HEK293T (cell line): ENCODE data around the gene PIGU.

ENCODE experiments used
- BHLHE40 ChIP-seq: fragments of 450-650 bp; IDR thresholded peaks from 2 replicates; pipeline ENCODE4 v1.6.1; 2016; ENCODE audit warnings: mild to moderate bottlenecking, moderate library complexity, borderline replicate concordance
- ELF4 ChIP-seq: fragments of 450-650 bp; IDR thresholded peaks from 2 replicates; pipeline ENCODE4 v1.6.1; 2017; ENCODE audit warnings: antibody characterized with exemption
- FOXM1 ChIP-seq: fragments of 450-650 bp; IDR thresholded peaks from 2 replicates; pipeline ENCODE4 v1.6.1; 2017; ENCODE audit warnings: mild to moderate bottlenecking, borderline replicate concordance
- NFRKB ChIP-seq: fragments of 450-650 bp; IDR thresholded peaks from 2 replicates; pipeline ENCODE4 v1.6.1; 2016; ENCODE audit warnings: mild to moderate bottlenecking, moderate library complexity
- SP1 ChIP-seq: fragments of 450-650 bp; IDR thresholded peaks from 2 replicates; pipeline ENCODE4 v1.6.1; 2017
- SUZ12 ChIP-seq: fragments of 450-650 bp; IDR thresholded peaks from 2 replicates; pipeline ENCODE4 v1.6.1; 2016; ENCODE audit warnings: mild to moderate bottlenecking
- TARDBP ChIP-seq: fragments of 450-650 bp; IDR thresholded peaks from 2 replicates; pipeline ENCODE4 v1.6.1; 2016
- ZNF384 ChIP-seq: fragments of 450-650 bp; IDR thresholded peaks from 2 replicates; pipeline ENCODE4 v1.6.1; 2016

DNA sequence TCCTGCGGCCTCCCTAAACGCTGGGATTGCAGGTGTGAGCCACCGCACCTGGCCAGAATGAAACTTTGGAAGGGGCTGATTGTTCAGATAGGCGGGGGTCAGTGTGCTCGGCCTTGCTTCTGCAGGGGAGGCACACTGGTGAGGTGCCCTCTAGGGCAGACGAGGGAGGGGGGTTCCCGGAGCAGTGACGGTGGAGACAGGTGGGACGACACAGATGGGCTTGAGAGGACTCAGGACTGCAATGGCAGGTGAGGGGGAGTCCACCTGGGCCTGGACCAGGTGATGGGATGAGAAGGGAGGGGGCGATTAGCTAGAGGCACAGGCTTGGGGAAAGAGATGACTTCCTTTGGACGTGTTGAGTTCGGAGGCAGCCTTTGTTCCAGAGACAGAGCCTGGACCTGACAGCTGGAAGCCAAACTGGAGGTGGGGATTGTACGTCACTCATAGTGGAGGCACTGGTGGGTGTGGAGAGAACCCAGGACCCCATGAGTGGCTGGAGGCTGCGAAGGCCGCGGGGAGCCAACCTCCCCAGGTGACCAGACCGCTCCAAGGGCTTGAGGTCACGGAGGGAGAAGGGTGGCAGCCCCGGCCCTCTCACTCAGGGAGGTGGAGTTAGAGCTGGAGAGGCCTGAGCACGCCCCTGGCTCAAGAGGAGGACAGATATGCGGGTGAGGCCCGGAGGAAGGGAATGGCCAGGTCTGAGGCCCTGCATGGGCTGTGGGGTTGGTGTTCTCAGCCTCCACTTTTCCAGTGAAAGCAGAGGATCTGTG is 128.9 kb downstream of the PIGU start:
- TF ChIP-seq ZNF384: no peak
- TF ChIP-seq SP1: no peak
- TF ChIP-seq FOXM1: no peak
- no peak for TF ChIP-seq TARDBP
- TF ChIP-seq BHLHE40: no peak
- no peak for TF ChIP-seq SUZ12
- no peak for TF ChIP-seq ELF4
- no peak for TF ChIP-seq NFRKB
